Superior temporal gyrus (tissue), 1 donor: Measurements from ENCODE around the gene ADAMTS14.
A peak's percentile ranks its signal among the peaks of the same experiment; 100 is the strongest.

ENCODE experiments used
- DNase-seq: peaks from one replicate; pipeline ENCODE4 v3.0.0-alpha.2; 2016; ENCODE audit errors: extremely low spot score

The ADAMTS14 gene

GRCh38 chr10:70692043-70692603, 19.8 kb downstream of the ADAMTS14 start:
- DNase-seq: no peak

DNA sequence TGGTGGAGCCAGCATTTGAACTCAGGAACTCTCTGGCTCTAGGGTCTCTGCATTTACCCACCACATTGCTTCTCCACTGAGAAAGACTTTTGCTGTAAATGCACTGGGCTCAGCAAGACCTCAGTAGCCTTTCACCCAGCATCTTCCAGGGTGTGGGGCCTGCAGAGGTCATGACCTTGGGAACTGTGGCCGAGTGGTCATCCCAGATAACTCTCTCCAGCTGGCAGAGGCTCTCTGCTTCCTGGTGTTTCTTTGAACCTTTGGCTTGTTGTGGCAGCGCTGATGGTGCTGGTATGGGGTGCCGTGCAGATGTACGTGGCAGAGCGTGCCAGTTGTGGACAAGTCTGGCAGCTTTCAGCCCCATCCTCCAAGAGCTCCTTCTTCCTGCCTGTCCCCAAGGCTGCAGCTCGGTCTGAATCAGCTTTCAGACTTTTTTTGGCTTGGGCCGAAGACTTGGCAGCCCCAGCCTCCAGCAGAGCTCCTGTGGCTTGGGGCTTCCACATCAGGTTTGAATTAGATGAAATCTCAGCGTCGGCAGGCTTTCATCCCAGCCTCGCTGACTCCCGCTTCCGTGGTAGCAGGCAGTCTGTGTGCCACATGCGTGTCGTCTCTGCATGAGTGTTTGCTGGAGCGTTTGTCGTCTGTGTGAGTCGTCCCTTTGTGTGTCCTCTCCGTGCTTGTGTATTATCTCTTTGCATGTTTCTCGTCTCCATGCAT, 21.5 kb downstream of the ADAMTS14 start:
- DNase-seq: no peak

DNA sequence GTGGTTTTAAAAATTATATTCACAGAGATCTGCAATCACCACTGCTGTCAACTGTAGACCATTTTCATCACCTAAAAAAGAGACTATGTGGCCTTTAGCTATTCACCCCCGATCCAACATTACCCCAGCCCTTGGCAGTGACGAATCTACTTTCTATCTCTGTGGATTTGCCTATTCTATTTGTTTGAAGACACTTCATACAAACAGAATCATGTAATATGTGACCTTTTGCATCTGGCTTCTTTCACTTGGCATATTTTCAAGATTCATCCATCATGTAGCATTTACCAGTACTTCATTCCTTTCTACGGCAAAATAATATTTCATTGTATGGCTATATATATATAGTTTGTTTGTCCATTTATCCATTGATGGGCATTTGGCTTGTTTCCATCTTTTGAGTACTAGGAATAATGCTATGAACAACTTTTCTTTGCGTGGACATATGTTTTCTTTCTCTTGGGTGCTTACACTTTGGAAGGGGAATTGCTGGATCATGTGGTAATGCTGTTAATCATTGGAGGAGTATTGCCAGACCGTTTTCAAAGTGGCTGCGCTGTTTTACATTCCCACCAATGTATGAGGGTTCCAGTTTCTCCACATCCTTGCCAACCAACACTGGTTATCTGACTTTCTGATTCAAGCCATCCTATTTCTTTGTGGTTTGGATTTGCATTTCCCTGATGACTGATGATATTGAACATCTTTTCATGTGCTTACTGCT, 22.3 kb downstream of the ADAMTS14 start:
- no peak for DNase-seq

DNA sequence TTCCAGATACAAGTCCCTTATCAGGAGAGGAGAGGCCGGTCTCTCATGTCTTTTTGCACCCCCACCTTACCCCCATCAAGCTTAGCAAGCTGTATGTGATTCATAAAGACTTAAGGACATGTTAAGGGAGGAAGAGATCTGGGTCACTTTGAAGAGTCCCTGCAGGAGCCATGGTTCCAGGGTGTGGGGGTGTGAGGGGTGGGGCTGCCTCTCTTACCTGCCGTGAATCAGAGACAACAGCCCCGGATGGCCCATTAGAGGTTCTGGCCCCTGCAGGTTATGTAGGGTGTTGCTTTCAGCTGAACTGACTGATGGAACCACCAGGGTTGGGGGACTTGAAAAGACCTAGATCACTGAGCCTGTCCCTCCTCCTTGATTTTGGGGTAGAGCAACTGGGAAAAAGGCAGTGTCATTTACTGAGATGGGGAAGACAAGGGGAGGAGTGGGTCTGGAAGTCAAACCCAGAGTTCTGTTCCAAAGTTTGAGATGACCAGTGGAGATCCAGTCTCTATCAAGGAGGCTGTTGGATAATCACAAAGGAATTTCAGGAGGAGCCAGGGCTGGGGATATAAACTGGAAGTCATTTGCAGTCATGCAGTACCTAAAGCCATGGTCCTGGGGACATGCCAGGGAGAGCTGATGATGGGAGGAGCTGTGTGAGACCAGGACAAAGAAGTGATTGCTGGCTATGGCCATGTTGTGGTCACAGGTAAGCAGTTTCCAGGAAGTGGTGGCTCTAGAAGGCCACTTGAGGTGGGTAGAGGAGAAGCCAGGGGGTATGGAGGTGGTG, 23.1 kb downstream of the ADAMTS14 start:
- no peak for DNase-seq

GRCh38 chr10:70698211-70698610, 25.9 kb downstream of the ADAMTS14 start:
- no peak for DNase-seq

DNA sequence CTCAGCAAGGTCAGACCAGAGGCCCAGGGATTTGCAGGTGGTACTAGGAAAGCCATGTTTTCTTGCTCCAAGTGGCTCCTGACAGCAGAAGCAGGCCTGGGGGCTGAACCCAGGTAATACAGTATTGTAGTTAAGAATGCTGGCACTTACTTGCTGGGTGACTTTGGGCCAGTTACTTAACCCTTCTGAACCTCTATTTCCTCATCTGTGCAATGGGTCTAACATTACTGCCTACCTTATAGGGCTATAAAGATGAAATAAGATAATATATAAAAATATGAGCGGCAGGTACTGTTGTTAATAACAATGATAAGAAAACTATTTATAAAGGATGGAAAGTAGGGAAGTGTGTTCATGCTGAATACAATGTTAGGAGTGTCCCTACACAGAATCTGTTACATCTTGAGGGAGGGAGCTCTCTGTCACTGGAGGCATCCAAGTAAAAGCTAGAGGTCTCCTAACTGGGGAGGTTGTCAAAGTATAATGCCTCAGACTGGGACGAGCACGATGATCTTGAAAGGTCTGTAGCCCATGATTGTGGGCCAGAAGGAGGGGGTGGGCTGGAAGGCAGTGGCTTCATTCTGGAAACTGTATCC, 26.9 kb downstream of the ADAMTS14 start:
- DNase-seq: no peak

DNA sequence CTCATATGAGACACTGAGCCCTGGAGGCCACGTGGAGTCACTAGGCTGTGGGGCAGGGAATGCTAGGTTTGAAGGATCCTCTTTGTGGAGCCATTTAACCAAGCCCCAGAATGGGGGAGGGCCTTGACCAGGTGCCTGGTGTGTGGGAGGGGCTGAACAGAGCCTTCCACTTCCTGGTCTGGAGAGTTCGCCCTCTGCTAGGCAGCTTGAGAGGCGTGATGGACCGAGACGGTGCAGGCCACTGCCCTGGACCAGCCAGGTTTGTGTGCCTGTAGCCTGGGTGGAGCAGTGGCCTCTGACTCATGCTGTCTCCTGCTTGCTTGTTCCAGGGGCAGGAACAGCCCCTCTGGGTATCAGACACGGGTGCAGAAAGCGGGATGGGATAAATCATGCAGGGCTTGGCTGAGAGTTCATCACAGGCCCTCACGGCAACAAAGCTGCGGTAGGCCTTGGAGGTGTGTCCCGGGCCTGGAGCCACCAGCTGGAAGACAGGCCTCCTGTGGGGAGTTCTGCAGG, 27.4 kb downstream of the ADAMTS14 start:
- no peak for DNase-seq

DNA sequence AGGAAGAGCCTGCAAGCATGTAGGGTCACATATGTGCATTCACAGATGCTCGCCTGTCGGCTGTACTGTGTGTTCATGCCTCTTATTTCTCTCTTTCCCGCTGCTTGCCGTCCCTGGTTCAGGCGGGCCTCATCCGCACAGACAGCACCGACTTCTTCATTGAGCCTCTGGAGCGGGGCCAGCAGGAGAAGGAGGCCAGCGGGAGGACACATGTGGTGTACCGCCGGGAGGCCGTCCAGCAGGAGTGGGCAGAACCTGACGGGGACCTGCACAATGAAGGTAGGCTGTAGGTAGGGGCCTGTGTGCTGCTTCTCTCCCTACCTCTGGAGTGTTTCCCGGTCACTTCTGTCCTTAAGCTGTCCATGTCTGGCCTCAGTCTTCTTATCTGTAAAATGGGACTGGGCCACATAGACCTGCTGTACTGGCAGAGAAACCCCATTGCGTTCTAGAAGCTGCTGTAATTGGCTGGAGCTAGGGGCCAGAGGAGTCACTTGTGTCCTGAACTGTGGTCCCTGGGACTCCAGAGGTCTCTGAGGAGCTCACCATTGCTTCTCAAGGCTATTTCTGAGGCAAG, 30.0 kb downstream of the ADAMTS14 start:
- no peak for DNase-seq

DNA sequence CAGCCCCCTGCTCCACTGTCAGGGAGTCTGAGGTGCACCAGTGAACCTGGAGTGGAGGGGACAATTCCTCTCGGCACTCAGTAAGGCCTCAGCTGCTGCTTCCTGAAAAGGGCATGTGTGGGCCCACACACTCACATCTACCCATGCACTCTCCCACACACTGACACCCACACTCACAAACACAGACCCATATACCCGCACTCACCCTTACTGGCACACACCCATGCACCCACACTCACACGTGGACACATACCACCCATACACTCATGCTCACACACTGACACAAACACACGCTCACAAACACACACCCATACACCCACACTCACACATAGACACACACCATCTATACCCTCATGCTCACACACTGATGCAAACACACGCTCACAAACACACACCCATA, 31.9 kb downstream of the ADAMTS14 start:
- no peak for DNase-seq

DNA sequence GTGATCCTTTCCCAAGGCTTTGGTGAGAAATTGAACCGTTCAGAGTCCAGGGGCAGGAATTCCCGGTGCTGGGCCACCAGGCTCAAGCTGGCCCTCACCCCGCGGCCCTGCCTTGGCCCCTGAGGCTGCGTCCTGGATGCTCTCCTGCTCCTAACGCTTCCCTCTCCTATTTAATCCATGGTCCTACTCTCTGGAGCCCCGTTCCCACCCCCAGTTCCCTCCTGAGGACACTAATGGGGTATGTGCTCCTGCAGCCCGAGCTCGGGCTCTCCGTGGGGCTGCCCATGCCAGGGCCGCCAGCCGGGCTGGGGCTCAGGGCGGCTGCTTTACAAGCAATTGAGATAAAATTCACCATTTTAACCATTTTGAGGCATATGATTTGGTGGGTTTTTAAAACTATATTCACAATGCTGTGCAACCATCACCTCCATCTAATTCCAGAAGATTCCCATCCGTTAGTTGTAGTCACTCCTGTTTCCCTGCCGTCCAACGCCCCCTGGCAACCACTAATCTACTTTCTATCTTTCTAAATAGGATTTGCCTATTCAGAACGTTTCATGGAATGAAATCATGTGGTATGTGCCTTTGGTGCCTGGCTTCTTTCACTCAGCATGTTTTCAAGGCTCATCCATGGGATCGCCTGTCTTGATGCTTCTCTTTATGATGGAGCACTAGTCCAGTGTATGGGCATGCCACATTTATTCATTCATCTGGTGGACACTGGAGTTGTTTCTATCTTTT, 33.0 kb downstream of the ADAMTS14 start:
- DNase-seq: no peak

- DNase-seq: no peak
Measured at GRCh38 chr10:70711177-70711576, 38.9 kb downstream of the ADAMTS14 start.

DNA sequence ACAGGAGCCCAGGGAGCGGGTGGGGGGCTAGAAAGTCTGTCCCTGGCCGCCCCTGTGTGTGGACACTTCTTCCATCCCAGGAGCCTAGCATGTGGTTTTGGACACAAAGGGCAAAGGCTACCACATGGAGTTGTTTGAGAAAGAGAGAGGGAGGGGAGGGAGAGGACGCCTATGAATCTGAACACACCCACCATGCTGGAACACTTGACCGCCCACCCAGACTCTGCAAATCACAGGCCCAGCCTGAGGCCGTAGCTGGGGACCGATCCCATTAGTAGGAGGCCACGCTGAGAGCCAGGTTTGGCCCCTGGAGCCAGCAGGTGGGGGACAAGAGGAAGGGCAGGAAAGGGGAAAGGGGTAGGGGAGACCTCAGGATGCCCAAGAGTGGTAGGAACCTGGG, 39.6 kb downstream of the ADAMTS14 start:
- DNase-seq: no peak

GRCh38 chr10:70714245-70714644, 41.9 kb downstream of the ADAMTS14 start:
- peak; percentile 56 for DNase-seq

DNA sequence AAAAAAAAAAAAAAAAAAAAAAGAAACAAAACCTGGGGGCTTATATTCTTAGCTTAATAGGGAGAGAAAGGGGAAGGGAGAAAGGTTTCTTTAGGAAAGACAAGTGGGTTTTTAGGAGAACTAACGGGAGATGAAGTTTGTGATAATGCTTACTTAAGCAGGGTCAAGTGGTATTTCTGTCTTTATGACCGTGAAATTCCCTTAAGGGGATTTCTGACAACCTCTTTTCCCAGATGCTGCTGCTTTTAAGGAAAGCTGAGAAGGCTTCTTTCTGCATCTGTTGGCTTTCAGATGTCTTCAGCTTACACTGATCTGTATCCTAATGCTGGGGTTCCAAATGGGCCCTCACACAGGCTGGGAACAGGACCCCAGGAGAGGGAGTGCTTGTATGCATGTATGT, 42.6 kb downstream of the ADAMTS14 start:
- DNase-seq: no peak

DNA sequence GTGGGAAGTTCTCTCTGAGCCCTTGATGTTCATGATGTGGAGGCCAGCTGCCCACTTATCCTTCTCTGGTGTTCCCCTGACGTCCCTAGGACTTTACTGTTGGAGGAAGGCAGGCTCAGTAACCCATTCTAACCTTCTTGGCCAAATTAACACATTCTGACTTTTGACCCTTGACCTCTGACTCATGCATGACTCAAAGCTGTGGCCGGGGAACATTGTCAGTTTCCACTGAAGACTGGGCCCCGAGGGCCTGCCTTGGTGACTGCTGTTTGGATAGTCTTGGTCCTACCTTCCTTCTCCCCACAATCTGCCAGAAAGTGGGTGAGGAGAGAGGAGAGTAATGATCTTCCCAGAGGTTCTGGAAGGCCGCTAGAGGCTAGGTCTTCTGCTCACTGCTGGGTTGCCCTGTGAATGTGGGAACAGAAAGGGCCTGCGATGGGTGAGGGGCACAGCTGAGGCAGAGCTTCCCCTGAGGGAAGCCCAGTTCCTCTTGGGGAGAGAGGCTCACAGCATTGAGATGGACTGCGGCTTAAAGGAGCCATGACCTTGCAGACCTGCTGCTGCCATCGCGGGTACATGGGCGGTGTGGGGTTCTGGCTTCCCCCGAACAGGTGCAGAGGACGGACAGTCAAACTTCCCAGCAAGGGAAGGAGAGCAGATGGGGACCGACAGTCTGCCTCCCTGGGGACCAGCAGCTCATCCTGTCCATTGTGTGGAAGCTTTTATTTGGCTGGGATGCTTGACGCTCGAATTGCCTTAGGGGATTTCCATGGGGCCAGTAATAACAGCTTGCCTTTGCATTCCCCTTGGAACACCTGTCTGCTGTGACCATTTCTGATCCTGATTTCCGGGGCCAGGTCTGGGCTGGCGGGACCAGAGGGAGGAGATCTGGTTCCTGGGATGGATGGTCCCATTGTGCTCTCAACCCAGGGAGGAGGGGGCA, 43.8 kb downstream of the ADAMTS14 start:
- no peak for DNase-seq

- no peak for DNase-seq
Measured at GRCh38 chr10:70722820-70723424, 50.6 kb downstream of the ADAMTS14 start.

GRCh38 chr10:70723771-70724170, 51.5 kb downstream of the ADAMTS14 start:
- no peak for DNase-seq

GRCh38 chr10:70726909-70727495, 54.7 kb downstream of the ADAMTS14 start:
- DNase-seq: peak; percentile 81

- no peak for DNase-seq
Measured at GRCh38 chr10:70728328-70728727, 56.0 kb downstream of the ADAMTS14 start.
